Regular cardiac myocyte (primary cell): ENCODE measurements around the gene TRAPPC3L. TPM values are rescaled to one million over a fixed set of nuclear protein-coding genes. Genes with fewer than 3 reads are reported as not detected.

ENCODE experiments used
- total RNA-seq: library from RNA; depleted of rRNA; stranded (reverse); fragments of >200 nt; gene quantifications from 2 replicates; pipeline ENCODE4 v1.2.3, GENCODE V29; 2014

TRAPPC3L gene
- under 0.01 and 0.19 TPM in 2 replicates for total RNA-seq

DNA sequence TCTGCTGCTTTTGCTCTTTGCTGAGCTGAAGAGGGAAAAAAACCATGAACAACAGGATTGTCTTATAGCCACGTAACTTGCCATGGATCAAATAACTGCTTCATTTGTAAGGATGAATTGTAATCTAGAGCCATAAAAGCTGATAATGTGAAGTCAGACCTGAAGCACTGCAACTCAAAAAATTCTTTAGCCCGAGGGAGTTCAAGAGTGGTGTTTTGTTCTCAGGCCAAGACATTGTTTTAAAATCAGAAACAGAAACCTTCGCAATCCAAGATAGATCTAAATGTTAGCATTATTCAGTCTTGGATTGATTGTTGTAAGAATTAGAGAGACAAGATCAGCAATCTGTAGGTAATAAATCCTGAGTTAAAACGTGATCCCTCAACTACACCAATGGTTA, at the start of gene TRAPPC3L:
TRAPPC3L (minus strand) TSS at position 34 of the 400 bp plus-strand sequence. CDS start 170 bp downstream, outside the sequence.

DNA sequence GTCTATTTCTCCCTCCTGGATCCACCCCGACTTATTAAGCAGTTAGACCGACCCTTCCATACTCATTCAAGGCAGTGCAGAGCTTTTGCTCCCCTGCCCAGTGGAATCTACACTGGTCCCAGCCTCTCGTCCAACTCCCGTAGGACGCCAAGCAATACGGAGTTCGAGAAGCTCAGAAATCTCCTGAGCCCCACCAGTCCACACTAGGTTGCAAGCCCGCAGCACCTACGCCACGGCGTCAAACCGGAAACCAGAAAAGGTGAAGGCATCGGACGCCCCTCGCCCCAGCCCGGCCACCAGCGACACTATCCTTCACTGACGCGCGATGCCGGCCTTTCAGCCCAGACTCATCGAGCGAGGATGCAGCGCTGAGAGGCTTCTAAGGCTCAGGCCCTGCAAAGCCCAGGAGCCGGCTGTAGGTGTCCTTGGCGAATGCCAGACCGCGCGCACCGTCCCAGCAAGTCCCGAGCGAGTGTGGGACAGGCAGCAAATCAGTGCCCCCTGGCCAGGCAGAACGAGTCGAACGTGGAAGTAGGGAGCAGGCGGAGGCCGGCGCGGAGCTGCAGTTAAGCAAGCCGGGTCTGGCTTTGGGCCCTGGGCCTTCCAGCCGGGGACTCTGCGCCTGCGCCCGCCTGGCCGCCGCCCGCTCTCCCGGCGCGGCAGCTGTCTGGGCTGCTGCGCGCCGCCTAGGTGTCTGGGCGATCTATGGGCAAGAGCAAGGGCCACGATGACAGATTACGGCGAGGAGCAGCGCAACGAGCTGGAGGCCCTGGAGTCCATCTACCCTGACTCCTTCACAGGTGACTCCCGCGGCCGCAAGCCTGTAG, 25.6 kb upstream of the TRAPPC3L start, which contains the start of gene RWDD1:
RWDD1 (plus strand) TSS at position 649 of the 827 bp plus-strand sequence; CDS start at position 728, 79 bp downstream.

DNA sequence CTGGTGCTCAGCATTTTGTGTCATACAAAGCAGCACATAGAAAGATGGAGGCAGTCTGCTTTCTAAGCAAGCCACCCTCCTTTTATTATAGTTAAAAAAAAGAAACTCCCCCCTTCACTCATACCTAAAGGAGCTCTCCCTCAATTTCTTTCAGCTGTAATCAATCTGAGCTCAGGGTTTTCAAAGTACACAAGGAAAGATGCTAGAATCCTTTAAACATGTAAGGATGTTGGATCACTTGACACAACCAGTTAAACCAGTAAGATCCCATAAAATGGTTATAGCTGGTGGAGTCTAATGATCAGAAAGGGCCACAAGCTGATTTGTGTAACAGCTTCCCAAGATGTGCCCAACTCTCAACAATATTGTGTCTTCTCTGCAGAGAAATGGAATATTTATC, 8.0 kb upstream of the TRAPPC3L start, which contains the start of gene CALHM4:
CALHM4 (plus strand) TSS at position 301 of the 400 bp plus-strand sequence; CDS start at position 344, 43 bp downstream.

DNA sequence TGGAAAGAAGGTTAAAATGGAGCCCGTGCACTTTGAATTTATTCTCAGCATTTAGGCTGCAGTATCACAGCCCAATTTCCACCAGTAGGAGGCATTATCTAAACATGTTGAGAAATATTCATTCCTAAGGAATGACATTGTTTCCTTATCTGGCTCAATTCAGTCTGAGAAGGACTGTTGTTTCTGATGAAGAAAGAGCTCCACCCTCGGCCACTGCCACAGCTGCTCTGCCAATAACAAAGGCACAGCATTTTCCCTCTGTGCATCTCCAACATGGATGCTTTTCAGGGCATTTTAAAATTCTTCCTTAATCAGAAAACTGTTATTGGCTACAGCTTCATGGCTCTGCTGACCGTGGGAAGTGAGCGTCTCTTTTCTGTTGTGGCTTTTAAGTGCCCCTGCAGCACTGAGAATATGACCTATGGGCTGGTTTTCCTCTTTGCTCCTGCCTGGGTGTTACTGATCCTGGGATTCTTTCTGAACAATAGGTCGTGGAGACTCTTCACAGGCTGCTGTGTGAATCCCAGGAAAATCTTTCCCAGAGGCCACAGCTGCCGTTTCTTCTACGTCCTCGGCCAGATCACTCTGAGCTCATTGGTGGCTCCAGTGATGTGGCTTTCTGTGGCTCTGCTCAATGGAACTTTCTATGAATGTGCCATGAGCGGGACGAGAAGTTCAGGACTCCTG, 33.9 kb downstream of the TRAPPC3L start, which contains the start of gene CALHM5:
CALHM5 (plus strand) TSS at position 216 of the 687 bp plus-strand sequence; CDS start at position 274, 58 bp downstream.

DNA sequence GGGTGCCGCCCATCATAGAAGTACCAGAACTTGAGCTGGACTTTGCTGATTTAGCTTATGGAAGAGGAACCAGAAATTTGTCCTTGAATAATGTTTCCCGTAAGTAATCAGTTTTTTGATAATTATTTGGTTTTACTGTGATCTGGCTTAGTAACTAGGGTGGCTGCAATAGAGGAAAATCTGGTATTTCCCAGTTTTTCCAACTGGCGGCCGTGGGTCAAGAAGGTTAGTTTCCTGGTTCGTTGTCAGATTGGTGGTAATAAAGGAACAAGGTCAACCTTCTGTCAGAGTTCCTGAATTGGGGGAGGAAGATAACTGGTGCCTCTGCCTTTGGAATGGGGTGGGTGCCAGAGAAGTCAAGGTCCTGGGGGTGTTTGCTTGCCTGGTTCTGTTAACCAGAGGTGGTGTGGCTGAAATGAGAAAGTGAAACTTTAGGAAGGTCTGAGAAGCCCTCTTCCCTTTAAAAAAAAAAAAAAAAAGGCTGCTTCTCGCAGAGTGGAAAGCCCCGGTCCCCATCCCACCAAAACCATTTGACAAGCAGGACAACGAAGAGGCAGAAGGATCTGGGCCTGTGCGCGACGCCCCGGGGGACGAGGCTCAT, 84.1 kb downstream of the TRAPPC3L start, which contains the start of gene CALHM6:
CALHM6 (plus strand) TSS at position 45 of the 601 bp plus-strand sequence; CDS start at position 600, 555 bp downstream.

Other genes with a start within 250 kb of the TRAPPC3L start
- 71.7 and 125 TPM in 2 replicates for gene DSE, start 174.7 kb downstream of the TRAPPC3L start, total RNA-seq
- 0.58 and 2.8 TPM in 2 replicates for gene CALHM6, start 84.3 kb downstream of the TRAPPC3L start, total RNA-seq
- 11.7 and 17.2 TPM in 2 replicates for gene CALHM5, start 34.0 kb downstream of the TRAPPC3L start, total RNA-seq
- 0.19 and 0.28 TPM in 2 replicates for gene CALHM4, start 8.1 kb upstream of the TRAPPC3L start, total RNA-seq
- gene RWDD1, start 25.8 kb upstream of the TRAPPC3L start, total RNA-seq, result 22.3 and 26.1 TPM in 2 replicates
- under 0.01 and 0.19 TPM in 2 replicates for gene RSPH4A, start 70.8 kb upstream of the TRAPPC3L start, total RNA-seq
- gene ZUP1, start 123.1 kb upstream of the TRAPPC3L start, total RNA-seq, result 18.0 and 20.6 TPM in 2 replicates
- 6.1 and 10.7 TPM in 2 replicates for gene KPNA5, start 135.5 kb upstream of the TRAPPC3L start, total RNA-seq
- 19.9 and 23.7 TPM in 2 replicates for gene FAM162B, start 220.0 kb upstream of the TRAPPC3L start, total RNA-seq